Thyroid gland (tissue), 4 donors: Measurements from ENCODE around the gene DUS1L.

Source experiments
- POLR2A ChIP-seq, 2 donors: fragments of 450-650 bp; IDR thresholded peaks; one replicate each; pipeline ENCODE4 v1.6.1; 2017; ENCODE audit warnings: antibody characterized with exemption in 2 of 2, mild to moderate bottlenecking in 2 of 2, moderate library complexity in 1 of 2
- TF ChIP-seq, protein P1 (sequence below), 6 experiments: fragments of 200-600 bp in 3 of 6; fragments of 450-650 bp in 3 of 6; sonication (generic) in 3 of 6; IDR thresholded peaks; one replicate each; pipeline ENCODE4 v1.5.1; 2016 to 2019; ENCODE audit warnings: antibody characterized with exemption in 6 of 6, mild to moderate bottlenecking in 2 of 6, inconsistent platforms in 1 of 6, moderate library complexity in 1 of 6

DNA sequence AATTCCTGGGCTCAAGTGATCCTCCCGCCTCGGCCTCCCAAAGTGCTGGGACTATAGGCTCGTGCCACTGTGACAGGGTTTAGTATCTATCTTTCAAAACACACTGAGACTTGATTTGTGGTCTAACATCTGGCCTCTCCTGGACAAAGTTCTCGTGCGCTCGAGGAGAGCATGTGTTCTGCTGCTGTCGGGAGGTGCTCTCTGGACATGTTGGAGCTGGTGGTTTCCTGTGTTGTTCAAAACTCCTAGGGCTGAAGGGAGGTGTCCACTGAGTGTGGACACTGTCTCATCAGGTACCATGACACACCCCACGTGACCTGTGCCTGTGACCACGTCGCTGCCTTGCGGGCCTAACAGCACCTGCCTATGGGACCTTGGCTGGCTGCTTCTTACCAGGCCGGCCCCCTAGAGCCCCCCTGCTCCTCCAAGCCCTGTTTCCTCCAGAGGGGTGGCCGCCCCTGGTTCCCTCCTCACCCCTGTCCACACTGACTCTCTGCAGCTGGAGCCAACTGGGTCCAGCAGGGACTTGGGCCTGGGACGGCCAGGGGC lies 19.6 kb downstream of the DUS1L start:
- no peak for TF ChIP-seq POLR2A (IDR thresholded peaks at IDR 0.05)
- TF ChIP-seq, protein P1, sequence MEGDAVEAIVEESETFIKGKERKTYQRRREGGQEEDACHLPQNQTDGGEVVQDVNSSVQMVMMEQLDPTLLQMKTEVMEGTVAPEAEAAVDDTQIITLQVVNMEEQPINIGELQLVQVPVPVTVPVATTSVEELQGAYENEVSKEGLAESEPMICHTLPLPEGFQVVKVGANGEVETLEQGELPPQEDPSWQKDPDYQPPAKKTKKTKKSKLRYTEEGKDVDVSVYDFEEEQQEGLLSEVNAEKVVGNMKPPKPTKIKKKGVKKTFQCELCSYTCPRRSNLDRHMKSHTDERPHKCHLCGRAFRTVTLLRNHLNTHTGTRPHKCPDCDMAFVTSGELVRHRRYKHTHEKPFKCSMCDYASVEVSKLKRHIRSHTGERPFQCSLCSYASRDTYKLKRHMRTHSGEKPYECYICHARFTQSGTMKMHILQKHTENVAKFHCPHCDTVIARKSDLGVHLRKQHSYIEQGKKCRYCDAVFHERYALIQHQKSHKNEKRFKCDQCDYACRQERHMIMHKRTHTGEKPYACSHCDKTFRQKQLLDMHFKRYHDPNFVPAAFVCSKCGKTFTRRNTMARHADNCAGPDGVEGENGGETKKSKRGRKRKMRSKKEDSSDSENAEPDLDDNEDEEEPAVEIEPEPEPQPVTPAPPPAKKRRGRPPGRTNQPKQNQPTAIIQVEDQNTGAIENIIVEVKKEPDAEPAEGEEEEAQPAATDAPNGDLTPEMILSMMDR (IDR thresholded peaks at IDR 0.05) = no peak
